GM12864 (cell line): ENCODE measurements around the gene CNTN1.

Source experiments
- DNase-seq: peaks from one replicate; pipeline ENCODE4 v3.0.0-alpha.2; 2011; ENCODE audit warnings: low read depth
- H3K4me3 ChIP-seq: 2 replicates; pipeline ENCODE4 v1.5.1; 2011; ENCODE audit warnings: mild to moderate bottlenecking, low read depth, low read length, control low read depth
- CTCF ChIP-seq: IDR thresholded peaks from 2 replicates; pipeline ENCODE4 v1.5.1; 2011; ENCODE audit warnings: low read depth, mild to moderate bottlenecking, moderate library complexity, low read length, control low read depth, inconsistent platforms; ENCODE audit errors: missing control alignments

CNTN1 gene

GRCh38 chr12:41112903-41113302 lies 420.7 kb downstream of the CNTN1 start:
- no peak for TF ChIP-seq CTCF
- no peak overlapping the region for H3K4me3 ChIP-seq
- no peak for DNase-seq

DNA sequence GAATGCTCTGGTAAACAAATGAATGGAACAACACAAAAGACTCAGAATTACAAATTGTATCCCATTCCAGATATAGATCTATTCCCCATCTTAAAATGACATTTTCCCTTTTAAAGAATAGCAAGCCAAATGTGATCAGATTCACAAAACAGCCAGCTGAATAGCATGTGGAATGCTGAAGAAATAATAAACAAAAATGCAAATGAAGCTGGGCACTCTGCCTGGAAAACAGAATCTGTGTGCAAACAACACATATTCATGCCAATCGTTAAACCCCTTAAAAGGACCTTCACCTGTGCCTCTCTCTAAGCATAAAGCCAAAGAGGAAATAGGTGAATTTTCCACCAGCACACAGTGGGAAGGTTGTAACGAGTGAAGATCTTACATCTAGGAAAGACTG lies 428.0 kb downstream of the CNTN1 start:
- DNase-seq, result no peak
- TF ChIP-seq CTCF, result no peak
- H3K4me3 ChIP-seq, result no peak overlapping the region

GRCh38 chr12:41121374-41121773 lies 429.1 kb downstream of the CNTN1 start:
- TF ChIP-seq CTCF, result no peak
- DNase-seq, result no peak
- H3K4me3 ChIP-seq, result no peak overlapping the region
